COR-L47 (cell line): ENCODE data around the gene PAK6.

Source experiments
- DNase-seq: peaks from one replicate; lab custom pipeline; 2025; lab: John Stamatoyannopoulos, UW

PAK6 gene

GRCh38 chr15:40276927-40277326 lies 38.1 kb downstream of the PAK6 start:
- DNase-seq, result no peak

GRCh38 chr15:40277471-40277870 lies 38.6 kb downstream of the PAK6 start:
- no peak for DNase-seq

- DNase-seq, result no peak
Observed at GRCh38 chr15:40278026-40278425, 39.2 kb downstream of the PAK6 start.

- no peak for DNase-seq
Observed at GRCh38 chr15:40279437-40280141, 40.7 kb downstream of the PAK6 start.

- no peak for DNase-seq
Observed at GRCh38 chr15:40280260-40281056, 41.6 kb downstream of the PAK6 start.

GRCh38 chr15:40281057-40281800 lies 42.4 kb downstream of the PAK6 start:
- no peak for DNase-seq

GRCh38 chr15:40281801-40282146 lies 42.9 kb downstream of the PAK6 start:
- DNase-seq, result no peak

- DNase-seq, result peak; percentile 46
Observed at GRCh38 chr15:40282147-40282868, 43.4 kb downstream of the PAK6 start.

GRCh38 chr15:40282869-40283614 lies 44.2 kb downstream of the PAK6 start, which contains the start of gene ANKRD63:
TSS of gene ANKRD63 (minus strand) at chr15:40283064. CDS start at chr15:40282586, 478 bp downstream.
- peak; percentile 39 for DNase-seq

- DNase-seq, result no peak
Observed at GRCh38 chr15:40283615-40284300, 44.9 kb downstream of the PAK6 start.

- DNase-seq, result no peak
Observed at GRCh38 chr15:40285151-40285550, 46.3 kb downstream of the PAK6 start.

- DNase-seq, result no peak
Observed at GRCh38 chr15:40285554-40286011, 46.7 kb downstream of the PAK6 start.

- DNase-seq, result no peak
Observed at GRCh38 chr15:40286061-40286532, 47.2 kb downstream of the PAK6 start.

GRCh38 chr15:40286794-40287193 lies 47.9 kb downstream of the PAK6 start:
- no peak for DNase-seq

- no peak for DNase-seq
Observed at GRCh38 chr15:40287505-40287904, 48.6 kb downstream of the PAK6 start.

- DNase-seq, result no peak
Observed at GRCh38 chr15:40287968-40288367, 49.1 kb downstream of the PAK6 start.

- DNase-seq, result peak; percentile 71
Observed at GRCh38 chr15:40289140-40289775, 50.4 kb downstream of the PAK6 start.

GRCh38 chr15:40290545-40290917 lies 51.7 kb downstream of the PAK6 start:
- no peak for DNase-seq

- peak; percentile 60 for DNase-seq
Observed at GRCh38 chr15:40290918-40291574, 52.2 kb downstream of the PAK6 start.
